Left renal cortex interstitium (tissue), 4 donors: ENCODE data around the gene PLPPR2. TPM values are rescaled to one million over a fixed set of nuclear protein-coding genes. Genes with fewer than 3 reads are reported as not detected.
"Not testable (repeated sequence)": the region's sequence is repeated elsewhere in the genome, so short reads cannot be mapped to it uniquely, and the experiment has no call there.

ENCODE experiments used
- DNase-seq, 4 donors: peaks; one replicate each; pipeline ENCODE4 v3.0.0-alpha.2; 2013; ENCODE audit warnings: low read depth in 4 of 4, low spot score in 2 of 4, missing footprints in 1 of 4
- polyA plus RNA-seq, 4 donors: library from polyadenylated mRNA; unstranded; fragments of 120-200 nt; gene quantifications; one replicate each; pipeline ENCODE4 v1.2.1, GENCODE V29; 2013; ENCODE audit not compliant: insufficient read length in 4 of 4

PLPPR2 gene
- polyA plus RNA-seq, 4 donors, result 10.2 to 21.2 (median 17.8) TPM

- no peak for DNase-seq
These were observed 35.9 kb downstream of the PLPPR2 start for GRCh38 chr19:11390933-11391680.

DNA sequence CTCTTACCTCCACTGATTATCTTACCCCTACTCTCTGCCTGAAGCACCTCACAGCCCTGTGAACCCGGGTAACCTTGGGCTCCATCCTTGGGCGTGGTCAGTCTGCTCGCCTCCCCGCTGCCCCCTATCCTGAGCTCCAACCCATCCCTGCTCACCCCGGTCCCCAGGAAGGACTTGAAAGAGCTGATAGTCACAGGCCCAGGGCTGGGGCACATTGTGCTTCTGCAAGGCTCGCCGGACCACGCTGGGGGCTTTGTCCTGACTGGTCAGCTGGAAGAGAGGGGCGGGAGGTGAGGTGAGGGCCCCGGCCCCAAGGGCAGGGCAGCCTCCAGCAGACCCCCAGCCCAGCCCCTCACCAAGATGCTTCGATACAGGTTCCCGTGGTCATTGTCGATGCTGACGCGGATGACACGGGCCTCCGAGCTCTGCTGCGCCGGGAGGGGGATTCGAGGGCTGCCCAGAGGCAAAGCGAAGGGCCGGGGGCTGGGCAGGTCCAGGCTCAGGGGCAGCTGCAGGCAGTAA is 41.9 kb downstream of the PLPPR2 start:
- DNase-seq, result no peak

DNA sequence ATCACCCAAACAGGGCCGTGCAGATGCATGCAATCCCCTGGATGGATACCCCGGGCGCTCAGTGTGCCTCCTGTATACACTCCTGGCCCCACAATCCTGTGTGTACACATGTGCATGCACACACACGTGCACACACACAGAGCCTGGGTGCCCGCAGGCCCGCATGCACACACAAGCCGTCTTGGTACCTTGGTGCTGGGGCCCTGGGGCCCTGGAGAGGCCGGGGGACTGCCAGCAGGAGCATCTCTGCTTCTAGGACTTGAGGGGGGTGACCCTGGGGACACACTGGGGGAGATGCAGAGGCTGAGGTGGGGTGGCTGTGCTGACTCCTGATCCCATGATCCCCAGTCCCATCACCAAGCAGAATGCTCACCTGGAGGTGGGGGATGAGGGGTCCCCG is 44.4 kb downstream of the PLPPR2 start:
- DNase-seq, result no peak

DNA sequence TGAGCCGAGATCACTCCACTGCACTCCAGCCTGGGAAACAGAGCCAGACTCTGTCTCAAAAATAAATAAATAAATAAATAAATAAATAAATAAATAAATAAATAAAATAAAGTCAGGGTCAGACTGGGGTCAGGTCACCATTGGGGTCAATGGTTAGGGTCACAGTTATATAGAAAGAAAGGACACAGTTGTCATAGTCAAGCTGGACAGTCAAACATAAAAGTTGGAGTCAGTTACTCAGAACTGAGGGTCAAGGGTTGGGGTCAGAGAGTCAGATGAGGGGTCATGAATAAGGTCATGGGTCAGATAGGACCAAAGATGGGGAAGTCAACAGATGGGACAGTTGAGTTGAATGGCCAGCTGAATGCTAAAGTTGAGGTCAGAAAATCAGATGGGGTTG is 45.6 kb downstream of the PLPPR2 start:
- DNase-seq, result no peak

GRCh38 chr19:11401808-11402543 is 46.7 kb downstream of the PLPPR2 start:
- DNase-seq, result no peak

DNA sequence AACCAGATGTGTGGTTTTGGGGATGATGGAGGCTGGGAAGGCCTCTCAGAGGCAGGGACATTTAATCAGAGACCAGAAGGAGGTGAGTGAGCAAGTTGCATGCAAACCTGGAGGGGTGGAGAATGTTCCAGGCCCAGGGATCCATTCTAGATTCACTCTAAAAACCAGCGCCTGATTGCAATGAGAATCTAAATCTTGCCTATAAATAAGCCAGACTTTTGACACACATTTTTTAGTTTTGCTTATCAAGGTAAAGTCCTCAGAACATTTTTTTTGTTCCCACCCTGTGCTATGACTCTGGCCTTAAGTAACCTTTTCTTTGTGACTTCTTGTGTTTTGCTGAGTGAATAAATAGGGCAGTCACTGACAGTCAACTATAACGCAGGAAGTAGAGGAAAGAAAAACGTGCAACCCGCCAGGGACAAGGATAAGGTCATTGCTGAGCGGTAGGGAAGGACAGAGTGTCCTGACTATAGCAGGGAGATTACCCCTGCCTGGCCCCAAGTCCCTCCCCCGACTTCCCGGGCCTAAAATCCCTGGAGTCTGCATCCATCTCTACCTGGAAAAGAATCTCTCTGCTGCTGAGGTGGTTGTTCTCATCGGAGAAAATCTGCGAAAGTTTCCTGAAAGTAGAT is 49.5 kb downstream of the PLPPR2 start:
- no peak for DNase-seq

DNA sequence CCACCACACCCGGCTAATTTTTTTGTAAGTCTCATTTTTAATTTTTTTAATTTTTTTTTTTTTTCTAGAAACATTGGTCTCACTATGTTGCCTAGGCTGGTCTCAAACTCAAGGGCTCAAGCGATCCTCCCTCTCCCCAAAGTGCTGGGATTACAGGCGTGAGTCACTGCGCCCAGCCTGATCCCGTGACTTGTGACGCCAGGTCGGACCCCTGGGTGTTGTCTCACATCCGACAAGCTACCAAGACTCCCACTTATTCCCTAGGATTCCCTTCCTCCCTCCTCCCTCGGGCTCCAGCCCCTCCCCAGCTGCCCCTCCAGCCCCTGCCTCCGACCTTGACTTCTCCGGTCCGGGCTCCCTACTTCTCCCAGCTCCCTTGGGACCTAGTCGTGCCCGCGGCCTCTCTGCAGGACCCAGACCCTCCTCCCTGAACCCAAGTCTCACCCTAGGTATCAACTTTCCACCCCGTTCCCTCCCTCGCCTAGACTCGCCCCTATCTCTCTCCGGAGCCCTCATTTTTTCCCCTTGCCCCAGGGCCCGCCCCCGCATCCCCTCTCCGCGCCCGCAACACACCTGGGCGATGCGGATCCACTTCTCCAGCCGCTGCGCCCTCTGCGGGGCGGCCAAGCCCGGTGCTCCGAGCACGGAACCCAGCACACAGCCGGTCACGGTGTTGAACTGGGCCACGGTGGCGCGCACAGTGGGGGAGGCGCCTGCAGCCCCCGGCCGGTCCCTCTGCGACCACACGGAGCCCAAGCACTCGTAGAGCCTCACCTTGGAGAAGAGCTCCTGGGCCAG is 50.8 kb downstream of the PLPPR2 start:
- DNase-seq, result no peak

DNA sequence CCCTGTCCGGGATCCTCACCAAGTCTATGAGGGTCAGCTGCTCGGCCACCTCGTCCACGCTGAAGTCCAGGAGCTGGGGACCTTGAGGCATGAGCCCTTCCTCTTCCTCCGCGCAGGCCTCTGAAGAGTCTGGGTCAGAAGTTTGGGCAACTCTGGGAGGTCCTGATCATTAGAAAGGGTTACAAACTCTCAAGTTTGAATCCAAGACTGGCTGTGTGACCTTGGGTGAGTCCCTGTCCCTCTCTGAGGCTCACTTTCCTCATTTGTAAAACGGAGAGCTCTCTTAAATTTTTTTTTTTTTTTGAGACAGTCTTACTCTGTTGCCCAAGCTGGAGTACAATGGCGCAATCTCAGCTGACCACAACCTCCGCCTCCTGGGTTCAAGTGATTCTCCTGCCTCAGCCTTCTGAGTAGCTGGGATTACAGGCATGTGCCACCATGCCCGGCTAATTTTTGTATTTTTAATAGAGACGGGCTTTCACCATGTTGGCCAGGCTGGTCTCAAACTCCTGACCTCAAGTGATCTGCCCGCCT is 51.5 kb downstream of the PLPPR2 start:
- DNase-seq, result not testable (repeated sequence)

GRCh38 chr19:11408591-11408990 is 53.4 kb downstream of the PLPPR2 start:
- no peak for DNase-seq

DNA sequence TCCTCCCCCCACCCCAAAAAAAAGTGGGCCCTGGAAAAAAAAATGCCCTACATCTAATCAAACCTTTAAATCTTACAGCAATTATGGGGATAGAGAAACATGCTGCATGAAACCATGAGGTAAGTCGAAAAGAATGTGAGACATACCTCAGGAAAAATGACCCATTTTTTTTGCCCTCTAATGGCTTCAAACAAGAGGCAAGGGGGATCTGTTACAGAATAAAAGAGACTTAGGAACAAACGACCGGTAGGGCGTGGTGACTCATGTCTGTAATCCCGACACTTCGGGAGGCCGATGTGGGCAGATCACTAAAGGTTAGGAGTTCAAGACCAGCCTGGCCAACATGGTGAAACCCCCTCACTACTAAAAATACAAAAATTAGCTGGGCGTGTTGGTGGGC is 55.5 kb downstream of the PLPPR2 start:
- DNase-seq, result no peak

GRCh38 chr19:11414544-11414943 is 59.3 kb downstream of the PLPPR2 start:
- no peak for DNase-seq

Other genes starting within 250 kb of the PLPPR2 start
- 10 to 100 TPM; 11.6 to 21.9 (median 21.0) TPM for gene SPC24, start 199.7 kb upstream of the PLPPR2 start, polyA plus RNA-seq
- gene KANK2, start 157.9 kb upstream of the PLPPR2 start, polyA plus RNA-seq, result 100 to 1,000 TPM; 114 to 142 (median 133) TPM
- gene ANGPTL8, start 115.8 kb upstream of the PLPPR2 start, polyA plus RNA-seq, result 1 to 10 TPM in 1 of 4 donors, under 1 TPM in 2, not detected in 1; 0.52 to 1.2 (median 0.86) TPM
- gene DOCK6, start 92.9 kb upstream of the PLPPR2 start, polyA plus RNA-seq, result 10 to 100 TPM; 31.8 to 69.6 (median 50.0) TPM
- gene TSPAN16, start 59.3 kb upstream of the PLPPR2 start, polyA plus RNA-seq, result under 1 TPM in 2 of 4 donors, not detected in 2; 0.09 to 0.36 TPM
- 10 to 100 TPM; 15.7 to 19.6 (median 17.5) TPM for gene RAB3D, start 15.8 kb upstream of the PLPPR2 start, polyA plus RNA-seq
- gene TMEM205, start 9.2 kb upstream of the PLPPR2 start, polyA plus RNA-seq, result 100 to 1,000 TPM; 135 to 151 (median 142) TPM
- gene CCDC159, start 8.9 kb upstream of the PLPPR2 start, polyA plus RNA-seq, result 10 to 100 TPM; 20.2 to 45.6 (median 30.5) TPM
- gene SWSAP1, start 19.2 kb downstream of the PLPPR2 start, polyA plus RNA-seq, result 1 to 10 TPM; 2.6 to 3.7 (median 3.4) TPM
- 10 to 100 TPM; 16.5 to 40.6 (median 29.7) TPM for gene EPOR, start 28.9 kb downstream of the PLPPR2 start, polyA plus RNA-seq
- gene RGL3, start 63.9 kb downstream of the PLPPR2 start, polyA plus RNA-seq, result 100 to 1,000 TPM in 2 of 4 donors, 10 to 100 TPM in 2; 47.9 to 141 (median 97.3) TPM
- 1 to 10 TPM; 1.7 to 2.3 (median 2.1) TPM for gene ODAD3, start 79.7 kb downstream of the PLPPR2 start, polyA plus RNA-seq
- gene PRKCSH, start 80.2 kb downstream of the PLPPR2 start, polyA plus RNA-seq, result 100 to 1,000 TPM; 302 to 378 (median 348) TPM
- under 1 TPM; 0.08 to 0.49 (median 0.16) TPM for gene ELAVL3, start 125.6 kb downstream of the PLPPR2 start, polyA plus RNA-seq
- 10 to 100 TPM in 3 of 4 donors, 1 to 10 TPM in 1; 7.6 to 12.8 (median 11.4) TPM for gene ZNF653, start 150.4 kb downstream of the PLPPR2 start, polyA plus RNA-seq
- 10 to 100 TPM; 36.4 to 47.9 (median 42.0) TPM for gene ECSIT, start 173.7 kb downstream of the PLPPR2 start, polyA plus RNA-seq
- 1 to 10 TPM; 4.2 to 5.4 (median 5.1) TPM for gene CNN1, start 183.4 kb downstream of the PLPPR2 start, polyA plus RNA-seq
- 10 to 100 TPM; 42.3 to 66.1 (median 52.0) TPM for gene ELOF1, start 203.8 kb downstream of the PLPPR2 start, polyA plus RNA-seq
- gene ACP5, start 222.2 kb downstream of the PLPPR2 start, polyA plus RNA-seq, result 10 to 100 TPM; 11.7 to 20.6 (median 13.4) TPM
- gene ZNF627, start 242.1 kb downstream of the PLPPR2 start, polyA plus RNA-seq, result 10 to 100 TPM; 37.8 to 51.9 (median 45.6) TPM